GM12892 (cell line): ENCODE results near the gene ZNF385A.

Experiments used
- POLR2A ChIP-seq: IDR thresholded peaks from 2 replicates; pipeline ENCODE4 v1.6.1; 2011; ENCODE audit warnings: low read depth, low read length, control low read depth
- POLR2AphosphoS5 ChIP-seq: IDR thresholded peaks from 2 replicates; pipeline ENCODE4 v1.6.1; 2011; ENCODE audit warnings: low read depth, low read length, control low read depth
- TAF1 ChIP-seq: IDR thresholded peaks from 2 replicates; pipeline ENCODE4 v1.6.1; 2011; ENCODE audit warnings: low read depth, mild to moderate bottlenecking, control low read depth, low read length, borderline replicate concordance

- TF ChIP-seq POLR2A (no peak), TAF1 (no peak), POLR2AphosphoS5 (no peak)
Observed at GRCh38 chr12:54368025-54368708, 16.4 kb downstream of the ZNF385A start.
